Spleen (tissue), 11 donors: ENCODE data around the gene CDC25A. TPM values are rescaled to one million over a fixed set of nuclear protein-coding genes. Genes with fewer than 3 reads are reported as not detected.
A peak's percentile ranks its signal among the peaks of the same experiment; 100 is the strongest.

Source experiments
- DNase-seq: peaks from one replicate; pipeline ENCODE4 v3.0.0-alpha.2; 2020
- H3K27ac ChIP-seq, 8 donors: fragments of 200-600 bp; sonication (generic) in 7 of 8; 1 replicate in 4 of 8; 2 replicates in 4 of 8; pipeline versions ENCODE4 v1.5.0 to v1.8.0; 2016 to 2021; ENCODE audit warnings: inconsistent platforms in 4 of 8, mild to moderate bottlenecking in 4 of 8, moderate library complexity in 1 of 8
- H3K27me3 ChIP-seq, 7 donors: fragments of 200-600 bp; sonication (generic) in 6 of 7; replicated peaks in 1 of 7; 1 replicate in 4 of 7; 2 replicates in 3 of 7; pipeline versions ENCODE4 v1.5.0 to v1.8.0; 2016 to 2021; ENCODE audit warnings: inconsistent platforms in 3 of 7, mild to moderate bottlenecking in 1 of 7
- H3K36me3 ChIP-seq, 6 donors: fragments of 200-600 bp; sonication (generic) in 5 of 6; 1 replicate in 4 of 6; 2 replicates in 2 of 6; pipeline versions ENCODE4 v1.5.0 to v1.8.0; 2016 to 2021; ENCODE audit warnings: inconsistent platforms in 2 of 6
- H3K4me1 ChIP-seq, 6 donors: fragments of 200-600 bp; sonication (generic) in 5 of 6; 1 replicate in 3 of 6; 2 replicates in 3 of 6; pipeline versions ENCODE4 v1.5.0 to v1.8.0; 2016 to 2021; ENCODE audit warnings: inconsistent platforms in 3 of 6
- H3K4me3 ChIP-seq, 8 donors: fragments of 200-600 bp; sonication (generic) in 7 of 8; 1 replicate in 4 of 8; 2 replicates in 4 of 8; pipeline versions ENCODE4 v1.5.0 to v1.8.0; 2016 to 2021; ENCODE audit warnings: inconsistent platforms in 4 of 8, mild to moderate bottlenecking in 4 of 8, moderate library complexity in 2 of 8
- H3K9me3 ChIP-seq, 8 donors: fragments of 200-600 bp; sonication (generic) in 7 of 8; 1 replicate in 4 of 8; 2 replicates in 4 of 8; pipeline versions ENCODE4 v1.5.0 to v1.8.0; 2016 to 2021; ENCODE audit warnings: inconsistent platforms in 4 of 8
- CTCF ChIP-seq, 11 experiments: fragments of 200-600 bp in 7 of 11; fragments of 450-650 bp in 4 of 11; sonication (generic) in 4 of 11; IDR thresholded peaks in 8 of 11; conservative IDR thresholded peaks in 3 of 11; 1 replicate in 7 of 11; 2 replicates in 4 of 11; pipeline versions ENCODE4 v1.4.0 to v1.8.0; 2016 to 2021; ENCODE audit warnings: antibody characterized with exemption in 11 of 11, inconsistent platforms in 4 of 11, mild to moderate bottlenecking in 1 of 11
- POLR2A ChIP-seq, 3 donors: fragments of 450-650 bp; IDR thresholded peaks; one replicate each; pipeline ENCODE4 v1.5.1; 2017; ENCODE audit warnings: antibody characterized with exemption in 3 of 3, mild to moderate bottlenecking in 1 of 3
- POLR2AphosphoS5 ChIP-seq, 3 donors: sonication (generic); formaldehyde crosslinking; IDR thresholded peaks; one replicate each; pipeline ENCODE4 v1.5.1; 2017; ENCODE audit warnings: antibody characterized with exemption in 3 of 3
- WGBS, 5 donors: extraction: QIAGEN DNeasy Blood & Tissue Kit in 3 of 5; methylation state at CpG; one replicate each; pipeline versions ENCODE4 v1.1.5 to v1.1.7; 2013 to 2018; 5-methylcytosine and 5-hydroxymethylcytosine counted together
- intact Hi-C: fragments of 100-400 bp; cut with DNase I; formaldehyde crosslinking; loops from one replicate; pipeline ENCODE4 v1.15.0; 2023; ENCODE audit warnings: low total_unique reads
- polyA plus RNA-seq, 3 donors: library from polyadenylated mRNA; stranded (reverse); fragments of 200-250 nt; gene quantifications; one replicate each; pipeline ENCODE4 v1.2.1, GENCODE V29; 2013
- total RNA-seq, 7 donors: library from RNA; depleted of rRNA in 3 of 7; stranded (reverse); fragments of >200 nt in 3 of 7; fragmentation: NEBNext Ultra II Directional in 4 of 7; extraction: Animal tissue kit (Norgen Biotek cat#: 25700) in 4 of 7; gene quantifications; one replicate each; pipeline versions ENCODE4 v1.1.0 to v1.2.1, GENCODE V29; 2016 to 2021
- donor health status: healthy with polysubstance abuse.
- donor health status: DM: no; HTN: no; CAD: no; lungs with moderate emphysema.
- donor health status: DM: no; HTN: no; CAD: no.
- donor health status: Bipolar disorder and iron deficiency.
- donor health status: healthy.
- donor health status: DM: no; HTN: no; CAD: no.
- donor health status: DM: yes; HTN: yes; CAD: no.

CDC25A gene
- total and polyA plus RNA-seq, 10 donors, result 0.65 to 8.1 (median 2.8) TPM

- DNase-seq, result peak; percentile 91
- intact Hi-C loops, result no loop called here
- Histone ChIP-seq H3K9me3 (no peaks in the 10 kb centered on the region), H3K36me3 (peaks cover 0 to 25% (median 0%) of the 10 kb centered on the region in 6 donors), H3K4me1 (peaks cover 9 to 35% (median 21%) of the 10 kb centered on the region in 6 donors), H3K4me3 (peak overlapping the region; percentile 82 to 99 (median 96)), H3K27ac (peak overlapping the region in 7 of 8 donors; percentile 23 to 84 (median 76)), H3K27me3 (peaks cover 0 to 12% (median 0%) of the 10 kb centered on the region in 7 donors)
- TF ChIP-seq POLR2A (IDR thresholded peaks at IDR 0.05) (no peak), POLR2AphosphoS5 (IDR thresholded peaks at IDR 0.05) (peak in 1 of 3 donors; percentile 7)
- 0 to 1% (median 1%) methylated on average over 34 to 87 of the region's 87 CpGs for WGBS, 5 donors
These were observed 495 bp downstream of the CDC25A start for GRCh38 chr3:48187579-48188265.

DNA sequence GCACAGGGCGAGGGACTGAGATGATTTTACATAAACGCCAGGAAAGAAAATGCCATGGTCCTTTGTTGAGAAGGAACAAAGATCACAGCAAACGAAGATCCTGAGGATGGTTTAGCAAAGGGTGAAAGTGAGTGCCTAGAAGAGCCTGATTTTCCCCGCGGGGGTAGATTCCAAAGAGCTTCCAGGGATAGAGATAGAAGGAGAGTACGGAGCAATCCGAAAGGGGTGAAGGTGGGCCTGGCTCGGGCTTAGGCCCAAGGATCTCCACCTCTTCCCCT, 977 bp downstream of the CDC25A start:
- WGBS, 5 donors, result 9 to 21% (median 12%) methylated on average over 8 of the region's 8 CpGs
- TF ChIP-seq CTCF (IDR thresholded peaks at IDR 0.05 in 8 of 11, conservative IDR thresholded peaks at IDR 0.05 in 3 of 11) (no peak), POLR2AphosphoS5 (IDR thresholded peaks at IDR 0.05) (no peak), POLR2A (IDR thresholded peaks at IDR 0.05) (no peak)

GRCh38 chr3:48186631-48187300, 1.5 kb downstream of the CDC25A start:
- peaks cover 9 to 40% (median 23%) of the 10 kb centered on the region in 6 donors for H3K4me1 ChIP-seq
- peaks cover 0 to 12% (median 0%) of the 10 kb centered on the region in 7 donors for H3K27me3 ChIP-seq
- H3K36me3 ChIP-seq, result peaks cover 0 to 34% (median 0%) of the 10 kb centered on the region in 6 donors
- H3K4me3 ChIP-seq, result peak overlapping the region; percentile 82 to 99 (median 96)
- TF ChIP-seq POLR2AphosphoS5 (IDR thresholded peaks at IDR 0.05) (no peak), POLR2A (IDR thresholded peaks at IDR 0.05) (no peak), CTCF (IDR thresholded peaks at IDR 0.05 in 8 of 11, conservative IDR thresholded peaks at IDR 0.05 in 3 of 11) (no peak)
- no peaks in the 10 kb centered on the region for H3K9me3 ChIP-seq
- intact Hi-C loops, result no loop called here
- WGBS, 5 donors, result 27 to 49% (median 38%) methylated on average over 7 of the region's 7 CpGs
- DNase-seq, result no peak
- peak overlapping the region in 6 of 8 donors; percentile 52 to 84 (median 77) for H3K27ac ChIP-seq

More for the DNA sequence above, 977 bp downstream of the CDC25A start:
- Histone ChIP-seq H3K4me1 (peaks cover 9 to 36% (median 21%) of the 10 kb centered on the region in 6 donors), H3K4me3 (peak overlapping the region; percentile 82 to 99 (median 96)), H3K27ac (peak overlapping the region in 6 of 8 donors; percentile 52 to 84 (median 77)), H3K36me3 (peaks cover 0 to 30% (median 0%) of the 10 kb centered on the region in 6 donors), H3K27me3 (peaks cover 0 to 12% (median 0%) of the 10 kb centered on the region in 7 donors), H3K9me3 (no peaks in the 10 kb centered on the region)
- intact Hi-C loops, result no loop called here
- DNase-seq, result no peak

GRCh38 chr3:48185129-48185528, 3.1 kb downstream of the CDC25A start:
- no peak for TF ChIP-seq CTCF (IDR thresholded peaks at IDR 0.05 in 8 of 11, conservative IDR thresholded peaks at IDR 0.05 in 3 of 11)
- TF ChIP-seq POLR2AphosphoS5 (IDR thresholded peaks at IDR 0.05), result no peak
- TF ChIP-seq POLR2A (IDR thresholded peaks at IDR 0.05), result no peak
- Histone ChIP-seq H3K36me3 (peaks cover 0 to 51% (median 0%) of the 10 kb centered on the region in 6 donors), H3K27me3 (peaks cover 0 to 12% (median 0%) of the 10 kb centered on the region in 7 donors), H3K4me1 (peaks cover 9 to 42% (median 23%) of the 10 kb centered on the region in 6 donors), H3K9me3 (no peaks in the 10 kb centered on the region), H3K27ac (no peak overlapping the region), H3K4me3 (no peak overlapping the region)
- 90 to 95% (median 95%) methylated on average over 4 of the region's 4 CpGs for WGBS, 5 donors
- DNase-seq, result no peak
- intact Hi-C loops, result no loop called here
